ENCODE results near the gene CDH15.

CDH15 gene

GRCh38 chr16:89244754-89245153 lies 73.2 kb downstream of the CDH15 start:
- no peak for DNase-seq (ENCODE audit: extremely low read depth, insufficient read length)
- no peaks in the 10 kb centered on the region for H3K36me3 ChIP-seq (ENCODE audit: control insufficient read depth, insufficient read depth, low read length)

More at GRCh38 chr16:89244754-89245153, 73.2 kb downstream of the CDH15 start:
- no peaks in the 10 kb centered on the region for H3K27me3 ChIP-seq (replicated peaks; ENCODE audit: control insufficient read depth, insufficient read depth, low read length)
- TF ChIP-seq CTCF (IDR thresholded peaks at IDR 0.05; ENCODE audit: insufficient read depth, low read length, poor library complexity, severe bottlenecking), result no peak
- no peak overlapping the region for H3K4me3 ChIP-seq (replicated peaks; ENCODE audit: low read depth, low read length)
